Activated CD4-positive, alpha-beta T cell treated with anti-CD3 and anti-CD28 coated beads, Interleukin-10, Interleukin-2, amounts not matched to agents 100 ng/mL and 50 ng/mL, durations not matched to agents 16 hours and 8 hours (primary cell): Measurements from ENCODE around the gene SLC29A1.
A peak's percentile ranks its signal among the peaks of the same experiment; 100 is the strongest.
"Not testable (repeated sequence)": the region's sequence is repeated elsewhere in the genome, so short reads cannot be mapped to it uniquely, and the experiment has no call there.

ENCODE experiments used
- DNase-seq: peaks from one replicate; pipeline ENCODE4 v3.0.0-alpha.2; 2020

The SLC29A1 gene

DNA sequence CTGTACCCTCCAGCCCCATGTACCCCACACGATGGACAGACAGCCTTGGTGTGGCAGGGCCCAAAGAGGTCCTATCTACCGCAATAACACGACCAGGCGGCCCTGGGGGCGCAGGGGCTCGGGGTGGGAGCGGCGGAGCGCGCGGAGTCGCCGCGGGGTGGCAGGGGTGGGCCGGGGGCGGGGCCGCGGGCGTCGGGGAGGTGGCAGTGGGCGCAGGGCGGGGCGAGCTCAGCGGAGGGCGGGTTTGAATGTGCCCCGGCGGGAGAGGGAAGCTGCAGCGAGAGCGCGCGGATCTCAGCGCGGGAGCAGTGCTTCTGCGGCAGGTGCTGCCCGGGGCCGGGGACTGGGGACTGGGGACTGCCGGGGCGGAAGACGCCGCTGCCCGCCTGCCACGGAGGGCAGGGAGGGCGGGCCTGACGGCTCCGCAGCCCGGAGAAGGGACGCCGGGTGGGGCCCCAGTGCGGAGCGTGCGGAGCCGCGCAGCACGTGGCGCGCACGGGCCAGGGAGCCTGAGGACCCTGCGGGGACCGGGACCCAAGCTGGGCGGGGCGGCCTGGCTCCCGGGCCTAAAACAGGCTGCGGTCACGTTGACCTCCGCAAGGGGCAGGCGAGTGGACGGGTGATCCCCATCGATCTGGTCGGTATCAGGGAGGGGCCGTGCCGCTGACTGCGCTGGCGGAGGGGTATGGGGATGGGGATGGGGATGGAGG, at the start of gene SLC29A1:
Gene SLC29A1 (plus strand): TSS at position 277 of the 710 bp plus-strand sequence. CDS start 3,719 bp downstream, outside the sequence.
- DNase-seq, result peak; percentile 90

- DNase-seq, result no peak
These were observed 47.1 kb upstream of the SLC29A1 start for GRCh38 chr6:44176130-44176761.

DNA sequence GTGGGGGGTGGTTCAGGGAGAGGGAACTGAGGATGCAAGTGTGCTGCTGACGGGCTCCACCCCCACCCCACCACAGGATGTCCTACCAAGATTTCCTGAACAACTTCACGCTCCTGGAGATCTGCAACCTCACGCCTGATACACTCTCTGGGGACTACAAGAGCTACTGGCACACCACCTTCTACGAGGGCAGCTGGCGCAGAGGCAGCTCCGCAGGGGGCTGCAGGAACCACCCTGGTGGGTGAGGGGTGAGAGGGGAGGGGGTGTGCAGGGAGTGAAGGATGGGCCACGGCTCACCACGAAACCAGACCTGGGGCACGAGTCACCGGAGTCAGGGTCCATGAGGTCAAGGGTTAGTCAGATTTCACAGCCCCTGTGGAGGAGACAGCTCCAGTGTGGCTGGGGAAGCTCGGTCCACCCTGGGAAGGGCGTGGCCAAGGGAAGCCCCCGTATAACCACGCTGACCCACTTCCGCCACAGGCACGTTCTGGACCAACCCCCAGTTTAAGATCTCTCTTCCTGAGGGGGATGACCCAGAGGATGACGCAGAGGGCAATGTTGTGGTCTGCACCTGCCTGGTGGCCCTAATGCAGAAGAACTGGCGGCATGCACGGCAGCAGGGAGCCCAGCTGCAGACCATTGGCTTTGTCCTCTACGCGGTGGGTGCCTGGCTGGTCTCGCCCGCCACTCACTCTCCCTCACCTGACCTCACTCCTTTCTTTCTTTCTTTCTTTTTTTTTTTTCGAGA, 46.5 kb upstream of the SLC29A1 start:
- DNase-seq, result peak; percentile 14

DNA sequence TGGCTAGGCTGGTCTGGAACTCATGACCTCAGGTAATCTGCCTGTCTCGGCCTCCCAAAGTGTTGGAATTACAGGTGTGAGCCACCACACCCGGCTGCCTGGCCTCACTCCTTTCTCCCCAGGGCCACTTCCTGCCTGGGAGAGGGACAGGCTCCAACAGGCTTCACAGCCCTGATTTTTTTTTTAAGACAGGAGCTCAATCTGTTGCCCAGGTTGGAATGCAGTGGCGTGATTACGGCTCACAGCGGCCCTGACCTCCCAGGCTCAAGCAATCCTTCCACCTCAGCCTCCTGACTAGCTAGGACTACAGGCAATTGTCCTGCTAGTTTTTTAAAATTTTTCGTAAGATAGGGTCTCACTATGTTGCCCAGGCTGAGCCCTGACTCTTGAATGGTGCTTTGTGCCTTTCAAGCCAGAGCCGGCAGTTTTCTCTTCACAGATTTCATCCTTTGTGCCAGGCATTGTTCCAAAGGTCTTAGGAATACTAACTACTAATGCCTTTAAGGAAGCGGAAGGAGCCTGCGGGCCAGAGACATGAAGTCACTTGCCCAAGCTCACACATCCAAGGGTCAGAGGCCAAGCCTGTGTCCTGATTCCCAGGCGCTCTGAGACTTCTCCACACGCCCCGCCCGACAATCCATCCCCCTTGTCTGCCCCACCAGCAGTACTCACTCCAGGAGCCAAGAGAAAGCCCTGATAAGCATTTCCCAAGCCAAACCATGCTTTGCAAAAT, 45.5 kb upstream of the SLC29A1 start:
- no peak for DNase-seq

DNA sequence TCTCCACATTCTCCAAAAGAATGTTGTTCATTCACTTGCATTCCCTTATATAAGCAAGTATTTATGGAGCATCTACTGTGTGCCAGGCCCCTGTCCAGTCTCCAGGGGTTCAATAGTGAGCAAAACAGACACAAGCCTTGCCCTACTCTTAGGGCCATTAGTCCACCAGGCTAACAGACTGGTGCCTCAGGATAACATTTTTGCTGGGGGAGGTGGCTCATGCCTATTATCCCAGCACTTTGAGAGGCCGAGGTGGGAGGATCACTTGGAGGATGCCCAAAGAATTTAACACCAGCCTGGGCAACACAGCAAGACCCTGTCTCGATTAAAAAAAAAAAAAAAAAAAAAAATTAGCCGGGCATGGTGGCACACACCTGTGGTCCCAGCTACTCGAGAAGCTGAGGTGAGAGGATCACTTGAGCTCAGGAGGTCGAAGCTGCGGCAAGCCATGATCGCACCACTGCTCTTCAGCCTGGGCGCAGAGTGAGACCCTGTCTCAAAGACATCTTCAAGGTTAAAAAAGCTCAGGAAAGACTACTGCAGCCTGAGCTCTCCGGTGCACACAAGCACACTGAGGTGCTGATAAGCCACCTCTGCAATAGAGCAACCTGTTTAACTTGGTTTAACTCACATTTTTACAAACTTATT, 44.8 kb upstream of the SLC29A1 start:
- no peak for DNase-seq

DNA sequence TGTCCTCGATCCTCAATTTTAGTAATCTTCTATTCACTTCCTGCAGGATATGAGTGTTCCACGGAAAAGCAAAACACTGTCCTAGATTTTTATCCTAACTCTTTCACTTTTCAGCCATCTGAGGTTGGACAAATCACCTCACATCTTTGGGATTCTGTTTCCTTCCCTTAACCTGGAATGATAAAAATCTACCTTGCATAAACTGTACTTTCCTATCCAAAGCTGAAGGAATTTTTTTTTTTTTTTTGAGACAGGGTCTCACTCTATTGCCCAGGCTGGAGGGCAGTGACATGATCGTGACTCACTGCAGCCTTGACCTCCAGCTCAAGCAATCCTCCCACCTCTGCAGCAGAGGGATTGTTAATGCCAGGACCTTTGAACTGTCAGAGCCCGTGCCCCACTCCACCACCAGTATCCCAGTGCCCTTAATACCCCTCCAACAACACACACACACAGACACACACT, 44.3 kb upstream of the SLC29A1 start:
- no peak for DNase-seq

GRCh38 chr6:44179648-44180047, 43.7 kb upstream of the SLC29A1 start:
- no peak for DNase-seq

- DNase-seq, result no peak
These were observed 43.0 kb upstream of the SLC29A1 start for GRCh38 chr6:44180406-44180805.

GRCh38 chr6:44180886-44181285, 42.5 kb upstream of the SLC29A1 start:
- no peak for DNase-seq

- DNase-seq, result not testable (repeated sequence)
These were observed 41.6 kb upstream of the SLC29A1 start for GRCh38 chr6:44181784-44182183.

GRCh38 chr6:44182911-44183390, 40.4 kb upstream of the SLC29A1 start:
- DNase-seq, result no peak

GRCh38 chr6:44183783-44184182, 39.6 kb upstream of the SLC29A1 start:
- no peak for DNase-seq

- DNase-seq, result not testable (repeated sequence)
These were observed 38.0 kb upstream of the SLC29A1 start for GRCh38 chr6:44185356-44185755.

DNA sequence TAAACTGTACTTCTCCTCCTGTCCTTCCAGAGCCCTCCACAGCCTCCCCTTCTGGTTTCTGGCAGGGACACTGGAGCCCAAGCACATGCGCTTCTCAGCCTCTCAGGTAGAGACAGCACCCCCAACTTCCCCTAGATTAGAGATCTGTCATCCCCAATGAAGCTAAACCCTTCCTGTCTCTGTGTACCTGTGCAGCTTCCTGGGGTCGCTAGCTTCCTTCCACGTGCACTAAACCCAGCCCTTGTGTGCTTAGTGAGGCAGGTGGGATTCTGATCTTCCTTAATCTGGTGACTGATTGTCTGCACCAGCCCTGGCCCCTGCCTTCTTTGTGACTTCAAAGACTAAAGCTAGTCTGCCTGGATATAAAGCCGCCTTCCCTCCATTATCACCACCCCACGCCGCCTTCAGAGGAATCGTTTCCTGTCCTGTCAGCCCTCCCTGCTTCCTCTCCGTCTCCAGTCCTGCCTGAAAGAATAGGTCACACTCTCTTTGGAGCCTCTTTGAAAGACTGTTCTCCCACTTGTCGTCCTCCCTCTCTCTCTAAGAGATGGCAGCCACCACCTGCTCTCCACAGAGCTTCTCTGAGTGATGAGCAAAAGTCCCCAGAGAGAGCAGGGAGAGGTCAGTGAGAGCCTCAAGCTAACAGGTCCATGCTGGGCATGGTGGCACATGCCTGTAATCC, 37.3 kb upstream of the SLC29A1 start:
- no peak for DNase-seq

DNA sequence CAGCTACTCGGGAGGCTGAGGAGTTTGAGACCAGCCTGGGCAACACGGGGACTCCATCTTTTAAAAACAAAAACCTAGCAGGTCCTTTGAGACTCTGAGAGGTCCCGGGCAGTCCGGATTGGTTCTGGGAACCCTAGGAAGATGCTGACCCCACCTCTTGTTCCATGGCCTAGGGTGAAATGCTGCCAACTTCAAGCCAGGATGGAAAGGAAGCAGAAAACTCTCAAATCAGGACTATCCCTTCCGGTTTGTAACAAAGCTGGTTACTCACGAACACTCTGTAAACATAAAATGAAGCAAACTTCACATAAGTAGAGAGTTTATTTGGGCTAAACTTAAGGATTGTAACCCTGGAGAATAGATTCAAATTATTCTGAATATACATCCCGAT, 36.8 kb upstream of the SLC29A1 start:
- no peak for DNase-seq

GRCh38 chr6:44188819-44189218, 34.6 kb upstream of the SLC29A1 start:
- DNase-seq, result no peak

- DNase-seq, result no peak
These were observed 34.1 kb upstream of the SLC29A1 start for GRCh38 chr6:44189257-44189656.

DNA sequence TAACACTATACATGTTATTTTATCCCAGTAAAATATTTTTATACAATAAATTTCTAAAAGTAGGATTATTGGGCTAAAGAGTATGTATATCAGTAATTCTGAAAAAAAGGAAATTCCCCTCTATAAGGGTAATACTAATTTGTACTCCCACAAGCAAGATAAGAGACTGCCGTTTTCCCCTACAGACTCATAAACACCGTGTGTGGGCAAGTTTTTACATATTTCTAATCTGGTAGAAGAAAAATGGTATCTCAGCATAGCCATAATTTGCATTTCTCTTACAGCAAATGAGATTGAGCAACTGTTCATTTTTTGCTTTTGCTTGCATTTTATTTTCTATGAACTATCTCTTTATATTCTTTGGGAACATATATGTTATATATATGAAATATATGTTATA, 32.7 kb upstream of the SLC29A1 start:
- DNase-seq, result peak; percentile 17

DNA sequence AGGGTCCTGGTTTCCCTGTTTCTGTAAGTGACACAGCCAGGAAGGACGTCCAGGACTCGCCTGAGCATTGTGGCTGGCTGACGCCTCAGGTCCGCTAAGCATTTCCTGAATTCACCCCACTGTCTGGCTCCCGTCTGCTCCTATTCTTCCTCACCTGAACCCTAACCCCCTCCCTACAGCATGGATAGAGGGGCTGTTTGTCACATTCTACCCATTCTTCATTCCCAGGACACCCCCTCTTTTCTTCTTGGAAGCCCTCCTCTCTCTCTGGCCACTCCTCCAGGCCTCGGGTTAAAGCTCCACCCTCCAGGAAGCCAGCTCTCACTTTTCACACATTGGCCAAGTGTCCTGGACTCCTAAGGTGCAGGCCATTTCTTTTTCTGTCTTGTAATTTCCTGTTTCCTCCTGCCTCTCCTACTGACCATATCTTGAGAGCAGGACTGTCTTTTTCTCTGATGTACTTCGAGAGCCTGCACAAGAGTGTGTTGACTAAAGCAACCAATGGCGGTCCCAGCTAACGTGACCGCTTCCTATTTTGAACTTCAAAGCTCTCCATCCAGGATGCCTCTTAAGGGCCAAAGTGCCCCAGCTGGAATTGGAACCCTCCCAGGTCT, 30.9 kb upstream of the SLC29A1 start:
- no peak for DNase-seq

DNA sequence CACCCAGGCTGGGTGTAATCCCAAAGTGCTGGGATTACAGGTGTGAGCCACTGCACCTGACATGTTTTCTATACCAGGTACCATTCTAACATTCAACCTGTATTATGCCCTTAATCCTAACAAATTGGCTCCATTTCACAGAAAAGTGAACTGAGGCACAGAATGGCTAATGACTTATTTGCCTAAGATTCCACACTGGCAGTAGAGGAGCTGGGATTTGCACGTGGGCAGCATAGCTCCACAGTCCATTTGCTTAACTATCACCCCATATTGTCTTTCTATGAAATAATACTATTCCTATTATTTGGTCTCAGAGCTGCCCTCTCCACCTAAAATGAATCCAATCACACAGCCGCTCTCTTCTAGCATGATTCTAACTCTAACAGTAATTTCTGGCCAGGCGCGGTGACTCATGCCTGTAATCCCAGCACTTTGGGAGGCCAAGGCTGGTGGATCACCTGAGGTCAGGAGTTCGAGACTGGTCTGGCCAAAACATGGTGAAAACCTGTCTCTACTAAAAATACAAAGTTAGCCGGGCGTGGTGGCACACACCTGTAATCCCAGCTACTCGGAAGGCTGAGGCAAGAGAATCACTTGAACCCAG, 30.0 kb upstream of the SLC29A1 start:
- no peak for DNase-seq

GRCh38 chr6:44194326-44194725, 29.1 kb upstream of the SLC29A1 start:
- DNase-seq, result no peak
